Heart right ventricle (tissue), 16 donors: Measurements from ENCODE around the gene SART1. TPM values are rescaled to one million over a fixed set of nuclear protein-coding genes. Genes with fewer than 3 reads are reported as not detected.

Experiments used
- ATAC-seq, 8 donors: fragments of 200-7000 bp; cut with Tn5 transposase; one replicate each; pipeline ENCODE4 v1.9.1; 2020; ENCODE audit warnings: mild to moderate bottlenecking in 8 of 8, moderate library complexity in 8 of 8, moderate number of reproducible peaks in 1 of 8
- DNase-seq, 2 donors: peaks; one replicate each; pipeline ENCODE4 v3.0.0-alpha.2; 2020
- H3K27ac ChIP-seq, 10 donors: fragments of 200-600 bp; sonication (generic) in 2 of 10; one replicate each; pipeline versions ENCODE4 v1.5.0 to v1.8.0; 2020 to 2022; ENCODE audit warnings: mild to moderate bottlenecking in 3 of 10
- H3K27me3 ChIP-seq, 7 donors: fragments of 200-600 bp; one replicate each; pipeline ENCODE4 v1.8.0; 2021 to 2022; ENCODE audit warnings: mild to moderate bottlenecking in 2 of 7
- H3K36me3 ChIP-seq, 9 donors: fragments of 200-600 bp; sonication (generic) in 1 of 9; one replicate each; pipeline versions ENCODE4 v1.5.0 to v1.8.0; 2020 to 2022; ENCODE audit warnings: mild to moderate bottlenecking in 2 of 9
- H3K4me1 ChIP-seq, 9 donors: fragments of 200-600 bp; sonication (generic) in 1 of 9; one replicate each; pipeline versions ENCODE4 v1.5.0 to v1.8.0; 2020 to 2022; ENCODE audit warnings: mild to moderate bottlenecking in 4 of 9
- H3K4me3 ChIP-seq, 10 donors: fragments of 200-600 bp; sonication (generic) in 2 of 10; one replicate each; pipeline versions ENCODE4 v1.5.0 to v1.8.0; 2020 to 2022; ENCODE audit warnings: mild to moderate bottlenecking in 7 of 10, moderate library complexity in 2 of 10
- H3K9me3 ChIP-seq, 11 donors: fragments of 200-600 bp in 10 of 11; sonication (generic) in 2 of 11; one replicate each; pipeline versions ENCODE4 v1.5.0 to v1.8.0; 2013 to 2022; ENCODE audit warnings: mild to moderate bottlenecking in 2 of 11, control low read depth in 1 of 11, moderate library complexity in 1 of 11
- WGBS, 2 donors: extraction: QIAGEN DNeasy Blood & Tissue Kit; methylation state at CpG; one replicate each; pipeline ENCODE4 v1.1.7; 2013; ENCODE audit warnings: inconsistent platforms in 1 of 2; 5-methylcytosine and 5-hydroxymethylcytosine counted together
- intact Hi-C, 10 donors: fragments of 100-400 bp; cut with DNase I; formaldehyde crosslinking; loops; one replicate each; pipeline versions ENCODE4 v1.11.1 to v1.14.2; 2022
- polyA plus RNA-seq, 2 donors: library from polyadenylated mRNA; stranded (reverse); fragments of 200-250 nt; gene quantifications; one replicate each; pipeline ENCODE4 v1.2.3, GENCODE V29; 2013
- total RNA-seq, 10 donors: library from RNA; stranded (reverse); fragmentation: NEBNext Ultra II Directional in 3 of 10; extraction: Animal tissue kit (Norgen Biotek cat#: 25700) in 3 of 10; gene quantifications; one replicate each; pipeline versions ENCODE4 v1.2.1 to v1.2.4, GENCODE V29; 2021 to 2023
- TF ChIP-seq, protein P1 (sequence below), 9 donors: fragments of 200-600 bp; sonication (generic) in 2 of 9; IDR thresholded peaks; one replicate each; pipeline versions ENCODE4 v1.5.0 to v1.8.0; 2021 to 2022; ENCODE audit warnings: antibody characterized with exemption in 9 of 9, mild to moderate bottlenecking in 5 of 9, moderate library complexity in 1 of 9
- donor health status: Arrhythmogenic right ventricular cardiomyopathy.
- donor health status: ischemic (EF 13 %, LVEDD 7.1; RV severe dilation, severe dysfunction).
- donor health status: healthy with polysubstance abuse.
- donor health status: DM: no; HTN: yes; CAD: no.
- donor health status: DM: no; HTN: no; CAD: no.
- donor health status: ischemic (EF 25% LVEDD 6.9; RV normal size, moderate dysfunction).
- donor health status: ischemic (EF 25% LVEDD 5.7; RV mildly dilated, moderate dysfunction).
- donor health status: healthy.
- donor health status: DM: yes; HTN: yes; CAD: no.
- donor health status: Ischemic cardiomyopathy.
- donor health status: ischemic (EF 35%, LVEDD 5.7; RV mildly dilated, moderate dysfunction).
- donor health status: nonischemic (EF 11% LVEDD 7.7; RV severe dilation, severe dysfunction).
- donor health status: DM: yes; HTN: yes; CAD: no.
- donor health status: PGD.
- donor health status: ischemic (EF 29% LVEDD 5.4; RV normal size, mild dysfunction).
- donor health status: nonischemic (EF 23%, LVEDD 6.1; RV moderate dilation, normal function).

The SART1 gene
- total and polyA plus RNA-seq, 12 donors = 26.2 to 160 (median 33.5) TPM

DNA sequence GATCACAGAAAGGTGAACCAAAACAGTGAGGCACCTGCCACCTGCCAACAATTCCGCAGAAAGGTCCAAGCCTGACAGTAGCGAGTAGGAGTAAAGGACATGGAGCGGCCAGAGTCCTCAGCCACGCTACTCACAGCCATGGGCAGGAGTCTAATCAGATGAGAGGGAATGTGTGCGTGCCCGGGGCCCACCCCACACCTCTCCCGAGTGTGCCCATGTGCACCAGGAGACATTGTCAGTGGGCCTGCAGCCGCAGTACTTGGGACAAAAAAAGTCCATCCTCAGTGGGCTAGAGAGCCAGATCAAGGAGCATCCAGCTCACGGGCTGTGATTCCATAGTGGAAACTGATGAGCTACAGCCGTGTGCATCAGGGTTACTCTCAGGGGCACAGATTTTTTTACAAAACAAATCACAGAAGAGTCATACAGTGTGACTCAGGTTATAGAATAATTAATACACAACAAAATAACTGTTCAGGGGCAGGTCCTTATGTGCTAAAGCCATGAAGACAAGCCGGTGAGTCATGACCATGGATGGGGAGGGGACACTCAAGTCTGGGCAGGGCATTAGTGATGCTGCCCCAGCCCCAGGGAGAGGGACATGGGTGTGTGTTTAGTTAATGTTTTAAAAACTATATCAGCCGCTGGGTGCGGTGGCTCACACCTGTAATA is 12.0 kb downstream of the SART1 start:
- TF ChIP-seq, protein P1, sequence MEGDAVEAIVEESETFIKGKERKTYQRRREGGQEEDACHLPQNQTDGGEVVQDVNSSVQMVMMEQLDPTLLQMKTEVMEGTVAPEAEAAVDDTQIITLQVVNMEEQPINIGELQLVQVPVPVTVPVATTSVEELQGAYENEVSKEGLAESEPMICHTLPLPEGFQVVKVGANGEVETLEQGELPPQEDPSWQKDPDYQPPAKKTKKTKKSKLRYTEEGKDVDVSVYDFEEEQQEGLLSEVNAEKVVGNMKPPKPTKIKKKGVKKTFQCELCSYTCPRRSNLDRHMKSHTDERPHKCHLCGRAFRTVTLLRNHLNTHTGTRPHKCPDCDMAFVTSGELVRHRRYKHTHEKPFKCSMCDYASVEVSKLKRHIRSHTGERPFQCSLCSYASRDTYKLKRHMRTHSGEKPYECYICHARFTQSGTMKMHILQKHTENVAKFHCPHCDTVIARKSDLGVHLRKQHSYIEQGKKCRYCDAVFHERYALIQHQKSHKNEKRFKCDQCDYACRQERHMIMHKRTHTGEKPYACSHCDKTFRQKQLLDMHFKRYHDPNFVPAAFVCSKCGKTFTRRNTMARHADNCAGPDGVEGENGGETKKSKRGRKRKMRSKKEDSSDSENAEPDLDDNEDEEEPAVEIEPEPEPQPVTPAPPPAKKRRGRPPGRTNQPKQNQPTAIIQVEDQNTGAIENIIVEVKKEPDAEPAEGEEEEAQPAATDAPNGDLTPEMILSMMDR (IDR thresholded peaks at IDR 0.05) = no peak
- no peak for ATAC-seq
- intact Hi-C loops = no loop called here
- peaks cover 0 to 2% (median 0%) of the 10 kb centered on the region in 9 donors for H3K4me1 ChIP-seq
- no peak overlapping the region for H3K4me3 ChIP-seq
- no peaks in the 10 kb centered on the region for H3K27me3 ChIP-seq
- no peaks in the 10 kb centered on the region for H3K9me3 ChIP-seq
- H3K36me3 ChIP-seq = peaks cover 0 to 86% (median 35%) of the 10 kb centered on the region in 9 donors
- H3K27ac ChIP-seq = no peak overlapping the region
- DNase-seq = no peak
- 93 to 94% methylated on average over 13 of the region's 13 CpGs for WGBS, 2 donors

DNA sequence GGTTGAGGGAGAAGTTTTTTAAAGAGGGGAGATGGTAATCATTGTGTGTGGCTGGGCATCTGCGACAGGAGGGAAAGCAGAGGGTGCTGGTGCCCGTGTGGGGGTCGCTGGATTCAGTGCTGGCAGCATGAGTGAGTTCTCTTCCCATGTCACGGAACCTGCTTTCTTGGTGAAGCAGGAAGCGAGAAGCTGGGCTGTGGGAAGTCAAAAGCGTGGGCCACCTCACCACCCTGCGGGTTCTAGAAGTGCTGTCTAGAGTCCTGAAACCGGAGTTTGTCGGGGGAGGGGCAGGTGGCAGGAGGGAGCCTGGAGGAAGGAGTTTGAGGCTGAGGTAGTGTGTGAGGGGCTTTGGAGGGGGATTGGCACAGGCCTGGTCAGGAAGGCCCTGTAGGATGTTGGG is 14.2 kb downstream of the SART1 start:
- intact Hi-C loops = no loop called here
- Histone ChIP-seq H3K27me3 (no peaks in the 10 kb centered on the region), H3K4me1 (no peaks in the 10 kb centered on the region), H3K4me3 (no peak overlapping the region), H3K9me3 (no peaks in the 10 kb centered on the region), H3K27ac (no peak overlapping the region), H3K36me3 (peaks cover 0 to 82% (median 31%) of the 10 kb centered on the region in 9 donors)
- DNase-seq (no peak), ATAC-seq (no peak)
- TF ChIP-seq, protein P1 (IDR thresholded peaks at IDR 0.05) = no peak
- WGBS, 2 donors = 91 to 93% methylated on average over 9 of the region's 9 CpGs

DNA sequence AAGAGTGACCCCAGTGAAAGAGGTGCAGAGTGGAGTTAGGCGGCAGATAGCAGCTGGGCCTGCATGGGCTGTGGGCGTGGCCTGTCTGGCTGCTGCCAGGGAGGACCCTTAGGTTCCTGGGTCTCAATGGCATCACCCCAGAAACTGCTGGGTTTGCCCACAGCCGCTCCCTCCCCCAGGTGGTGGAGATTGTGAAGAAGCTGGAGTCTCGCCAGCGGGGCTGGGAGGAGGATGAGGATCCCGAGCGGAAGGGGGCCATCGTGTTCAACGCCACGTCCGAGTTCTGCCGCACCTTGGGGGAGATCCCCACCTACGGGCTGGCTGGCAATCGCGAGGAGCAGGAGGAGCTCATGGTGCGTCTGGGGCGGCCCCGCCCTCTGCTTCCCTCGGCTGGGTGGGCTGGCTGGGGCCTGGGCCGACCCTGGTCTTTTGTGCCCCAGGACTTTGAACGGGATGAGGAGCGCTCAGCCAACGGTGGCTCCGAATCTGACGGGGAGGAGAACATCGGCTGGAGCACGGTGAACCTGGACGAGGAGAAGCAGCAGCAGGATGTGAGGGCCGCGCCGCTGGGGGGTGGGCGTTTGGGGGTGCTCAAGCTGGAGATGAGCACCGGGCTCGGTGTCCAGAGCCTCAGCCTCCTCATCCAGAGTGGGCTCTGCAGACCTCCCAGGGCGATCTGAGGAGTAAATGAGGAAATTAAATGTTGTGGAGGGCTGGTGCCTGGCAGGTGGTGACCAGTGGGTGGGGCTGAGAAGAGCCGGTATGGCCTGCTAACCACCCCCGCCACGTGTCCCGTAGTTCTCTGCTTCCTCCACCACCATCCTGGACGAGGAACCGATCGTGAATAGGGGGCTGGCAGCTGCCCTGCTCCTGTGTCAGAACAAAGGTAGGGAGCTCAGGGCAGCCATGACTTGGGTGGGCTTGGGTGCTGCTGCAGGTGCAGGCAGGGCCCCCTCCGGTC is 15.0 kb downstream of the SART1 start:
- H3K4me3 ChIP-seq = no peak overlapping the region
- H3K27me3 ChIP-seq = no peaks in the 10 kb centered on the region
- peaks cover 0 to 82% (median 31%) of the 10 kb centered on the region in 9 donors for H3K36me3 ChIP-seq
- H3K27ac ChIP-seq = no peak overlapping the region
- no peak for ATAC-seq
- intact Hi-C loops = no loop called here
- H3K4me1 ChIP-seq = no peaks in the 10 kb centered on the region
- WGBS, 2 donors = 83 to 87% methylated on average over 43 of the region's 43 CpGs
- no peaks in the 10 kb centered on the region for H3K9me3 ChIP-seq
- no peak for DNase-seq
- TF ChIP-seq, protein P1 (IDR thresholded peaks at IDR 0.05) = no peak

DNA sequence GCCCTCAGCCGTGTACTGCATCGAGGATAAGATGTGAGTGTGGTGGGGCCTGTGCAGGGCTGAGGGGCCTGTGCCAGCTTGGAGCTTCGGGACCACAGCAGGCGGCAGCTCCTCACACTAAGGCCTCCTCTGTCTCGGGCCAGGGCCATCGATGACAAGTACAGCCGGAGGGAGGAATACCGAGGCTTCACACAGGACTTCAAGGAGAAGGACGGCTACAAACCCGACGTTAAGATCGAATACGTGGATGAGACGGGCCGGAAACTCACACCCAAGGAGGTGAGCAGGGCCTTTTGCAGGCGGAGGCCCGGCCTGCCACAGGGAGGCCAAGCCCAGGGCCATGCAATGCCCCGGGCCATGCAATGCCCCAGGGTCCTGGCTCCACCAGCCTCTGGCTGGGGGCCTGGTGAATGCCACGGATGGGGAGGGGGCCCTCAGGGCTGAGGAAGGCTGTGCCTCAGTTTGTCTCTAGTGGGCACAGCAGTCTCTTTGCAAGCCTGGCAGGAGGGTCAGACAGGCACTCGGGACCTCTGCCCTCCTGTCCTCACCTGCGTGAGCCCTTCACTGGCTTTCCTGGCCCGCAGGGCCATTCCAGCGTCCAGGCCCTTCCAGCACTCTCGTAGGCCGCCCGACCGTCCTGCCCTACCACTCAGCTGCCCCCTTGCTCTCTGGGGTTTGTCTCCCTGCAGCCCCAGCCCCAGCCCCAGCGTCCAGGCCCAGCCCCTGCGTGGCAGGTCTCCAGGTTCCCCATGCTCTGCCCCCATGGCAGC is 16.3 kb downstream of the SART1 start:
- Histone ChIP-seq H3K4me1 (no peaks in the 10 kb centered on the region), H3K9me3 (no peaks in the 10 kb centered on the region), H3K27me3 (no peaks in the 10 kb centered on the region), H3K36me3 (peaks cover 0 to 69% (median 31%) of the 10 kb centered on the region in 9 donors), H3K27ac (no peak overlapping the region), H3K4me3 (no peak overlapping the region)
- ATAC-seq = peak in 2 of 8 donors; percentile 11 to 14
- 90 to 92% methylated on average over 28 to 29 of the region's 29 CpGs for whole genome bisulfite sequencing, 2 donors
- no peak for DNase-seq
- TF ChIP-seq, protein P1 (IDR thresholded peaks at IDR 0.05) = no peak
- intact Hi-C loops = no loop called here
